OCI-LY7 (cell line): ENCODE results near the gene SAXO1.

Experiments used
- CTCF ChIP-seq: fragments of 200-600 bp; sonication (generic); conservative IDR thresholded peaks from 2 replicates; pipeline ENCODE4 v1.5.1; 2014; ENCODE audit warnings: mild to moderate bottlenecking, antibody characterized with exemption, low read length, moderate library complexity, mixed read lengths
- EZH2phosphoT487 ChIP-seq: fragments of 200-600 bp; sonication (generic); IDR thresholded peaks from 2 replicates; pipeline ENCODE4 v1.6.1; 2018; ENCODE audit warnings: low read depth, borderline replicate concordance, mild to moderate bottlenecking, mixed run types, antibody characterized with exemption, low read length, moderate library complexity, mixed read lengths

GRCh38 chr9:19074836-19075235 lies 41.8 kb upstream of the SAXO1 start:
- TF ChIP-seq CTCF (no peak), EZH2phosphoT487 (no peak)
